Skeletal muscle cell (primary cell): ENCODE data around the gene NRG3.

Source experiments
- DNase-seq: peaks from one replicate; pipeline ENCODE4 v3.0.0-alpha.2; 2010; ENCODE audit warnings: low read depth
- H3K4me3 ChIP-seq: 2 replicates; pipeline ENCODE4 v1.5.1; 2011; ENCODE audit warnings: low read depth, mild to moderate bottlenecking, control low read depth, low read length, moderate library complexity

Gene NRG3

DNA sequence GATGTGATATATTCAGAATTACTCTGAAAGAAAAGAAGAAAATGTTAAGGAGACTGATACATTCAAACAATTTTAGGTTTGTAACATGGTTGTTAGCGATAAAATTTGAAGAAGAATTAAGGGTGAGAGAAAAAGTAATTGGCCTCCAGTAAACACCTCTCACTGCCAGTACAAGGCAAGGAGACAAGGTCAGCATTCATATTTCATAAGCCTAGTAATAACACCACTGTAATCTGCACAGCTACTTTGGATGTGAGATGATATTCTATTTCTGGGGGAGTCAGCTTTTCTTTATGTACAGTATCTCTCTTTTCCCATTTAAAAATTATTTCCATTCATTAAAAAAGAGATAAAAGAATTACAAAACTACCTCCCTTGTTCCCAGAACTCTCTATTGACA lies 621.1 kb downstream of the NRG3 start:
- DNase-seq: no peak
- H3K4me3 ChIP-seq: no peak overlapping the region

DNA sequence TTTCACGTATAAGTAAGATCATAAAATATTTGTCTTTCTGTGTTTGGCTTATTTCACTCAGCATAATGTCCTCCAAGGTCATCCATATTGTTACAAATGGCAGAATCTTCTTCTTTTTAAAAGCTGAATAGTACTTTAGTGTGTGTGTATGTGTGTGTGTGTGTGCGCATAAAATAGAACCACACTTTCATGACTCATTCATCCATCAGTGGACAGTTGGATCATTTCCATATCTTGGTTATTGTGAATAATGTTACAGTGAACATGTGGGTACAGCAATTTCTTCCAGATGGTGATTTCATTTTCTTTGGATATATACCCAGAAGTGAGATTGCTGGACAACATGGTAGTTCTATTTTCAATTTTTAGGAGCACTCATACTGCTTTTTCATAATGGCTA lies 622.4 kb downstream of the NRG3 start:
- DNase-seq: no peak
- H3K4me3 ChIP-seq: no peak overlapping the region

DNA sequence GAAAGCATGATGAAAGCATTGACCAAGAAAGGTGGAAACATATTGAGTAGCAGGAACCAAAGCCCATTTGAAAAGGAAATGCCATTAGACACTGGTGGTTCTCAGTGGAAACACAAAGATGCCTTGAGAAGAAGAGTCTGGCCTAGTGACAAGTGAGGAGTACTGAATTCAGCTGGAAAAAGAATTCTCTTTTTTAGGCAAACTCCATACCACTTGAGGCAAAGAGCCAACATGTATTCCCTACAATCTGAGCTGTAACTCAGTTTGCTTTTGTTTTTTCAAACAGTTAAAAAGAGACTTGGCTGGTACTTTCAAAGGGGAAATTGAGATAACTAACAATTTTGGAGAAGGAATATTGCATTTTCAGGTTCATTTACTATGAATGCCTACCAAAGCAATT lies 624.0 kb downstream of the NRG3 start:
- no peak overlapping the region for H3K4me3 ChIP-seq
- no peak for DNase-seq

DNA sequence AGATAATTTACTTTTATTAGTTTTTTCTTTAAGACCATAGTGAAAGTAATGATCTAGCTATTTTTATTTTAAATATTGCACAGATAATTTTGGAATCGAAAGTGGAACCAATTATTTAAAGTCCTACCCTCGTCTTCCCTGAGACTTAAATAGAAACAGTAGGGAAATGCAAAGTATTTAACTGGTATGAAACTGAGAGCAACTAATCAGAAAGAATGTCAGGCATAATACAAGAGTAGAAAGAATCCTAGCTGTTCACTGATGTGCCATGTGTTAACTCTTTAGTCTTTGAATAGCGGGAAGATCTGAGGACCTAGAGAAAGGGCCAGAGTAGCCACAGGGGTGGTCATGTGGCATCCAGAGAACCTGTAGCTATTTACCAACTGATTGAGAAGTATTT lies 630.0 kb downstream of the NRG3 start:
- no peak for DNase-seq
- H3K4me3 ChIP-seq: no peak overlapping the region

DNA sequence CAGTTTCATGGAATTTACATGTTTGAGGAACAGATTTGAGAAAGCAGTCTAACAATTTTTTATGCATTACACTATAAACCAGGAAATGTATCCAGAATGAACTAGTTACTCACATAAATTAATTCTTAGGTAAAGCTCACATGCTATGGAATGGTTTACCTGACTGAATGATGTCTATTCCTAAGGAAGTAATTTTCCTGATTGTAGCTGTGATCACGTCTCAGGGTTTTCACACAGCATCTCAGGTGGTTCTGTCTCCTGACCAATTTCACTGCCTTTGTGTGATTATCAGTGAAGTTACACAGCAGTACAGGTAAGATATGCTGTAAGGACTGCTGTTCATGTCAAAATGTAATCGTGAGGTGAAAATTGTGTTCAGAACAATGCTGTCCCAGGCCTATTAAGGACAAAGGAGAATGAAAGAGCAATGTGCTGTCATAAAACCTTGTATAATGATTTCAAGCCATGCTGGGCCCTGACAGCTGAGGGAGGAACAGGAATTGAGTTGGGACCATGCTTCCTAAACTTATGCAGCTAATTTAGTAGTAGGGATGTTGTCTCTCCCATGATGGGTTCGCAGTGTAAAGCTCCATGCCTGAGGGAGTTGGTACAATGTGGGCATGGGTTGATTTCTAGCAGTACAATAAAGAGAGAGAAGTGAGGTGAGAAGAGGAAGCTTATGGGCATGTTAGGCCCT lies 631.8 kb downstream of the NRG3 start:
- no peak for DNase-seq
- H3K4me3 ChIP-seq: no peak overlapping the region

DNA sequence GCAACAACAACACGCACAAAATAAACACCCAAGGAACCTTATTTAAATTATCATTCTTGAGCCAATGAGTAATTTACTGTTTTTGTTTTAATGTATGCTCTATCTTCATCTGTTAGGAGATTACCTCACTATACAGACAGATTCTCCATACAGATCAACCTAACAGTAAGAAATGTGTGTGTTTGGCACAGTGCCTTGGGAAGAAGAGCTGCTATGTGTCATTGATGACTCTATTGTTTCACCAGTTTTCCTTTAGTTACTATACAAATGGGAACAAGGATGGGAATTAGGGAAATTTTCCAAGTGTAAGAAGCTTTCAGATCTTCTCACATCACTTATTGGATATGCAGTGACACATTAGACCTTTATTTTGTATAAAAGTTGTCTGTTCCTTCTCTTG lies 640.3 kb downstream of the NRG3 start:
- no peak overlapping the region for H3K4me3 ChIP-seq
- DNase-seq: no peak

DNA sequence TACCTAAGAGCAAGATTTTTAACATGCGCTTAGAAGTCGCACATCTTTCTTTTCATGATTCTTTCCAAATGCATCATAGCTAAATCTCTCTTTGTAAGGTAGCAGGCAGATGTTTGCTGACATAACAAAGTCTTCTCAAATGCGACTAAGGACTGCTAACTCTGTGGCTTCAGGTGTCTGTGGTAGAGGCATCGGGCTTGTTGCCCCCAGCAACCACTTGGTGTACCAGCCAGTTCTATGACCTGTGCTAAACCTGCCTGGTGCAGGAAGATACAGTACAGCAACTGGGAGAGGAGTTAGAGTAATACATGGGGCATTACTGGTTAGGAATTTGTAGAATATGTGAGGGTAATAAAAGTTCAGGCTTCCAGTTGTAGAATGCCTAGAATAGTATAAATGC lies 654.1 kb downstream of the NRG3 start:
- no peak for DNase-seq
- no peak overlapping the region for H3K4me3 ChIP-seq

DNA sequence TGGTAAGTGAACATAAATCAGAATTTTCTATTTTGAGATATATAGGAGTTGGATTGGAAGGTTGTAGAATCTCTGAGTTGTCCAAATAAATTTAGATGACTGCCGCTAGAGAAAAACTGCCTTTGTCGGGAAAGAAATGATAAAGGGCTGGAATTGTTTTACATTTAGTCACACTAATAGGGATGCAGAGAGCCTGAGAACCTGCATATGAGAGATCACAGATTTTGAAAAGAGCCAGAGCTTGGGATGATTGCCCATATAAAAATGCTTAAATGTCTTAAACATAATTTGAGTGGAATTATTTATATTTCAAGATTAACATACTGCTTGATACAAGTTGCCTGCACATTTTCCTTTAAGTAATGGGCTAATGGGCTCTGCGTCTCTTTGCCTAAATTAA lies 660.5 kb downstream of the NRG3 start:
- no peak overlapping the region for H3K4me3 ChIP-seq
- DNase-seq: no peak

DNA sequence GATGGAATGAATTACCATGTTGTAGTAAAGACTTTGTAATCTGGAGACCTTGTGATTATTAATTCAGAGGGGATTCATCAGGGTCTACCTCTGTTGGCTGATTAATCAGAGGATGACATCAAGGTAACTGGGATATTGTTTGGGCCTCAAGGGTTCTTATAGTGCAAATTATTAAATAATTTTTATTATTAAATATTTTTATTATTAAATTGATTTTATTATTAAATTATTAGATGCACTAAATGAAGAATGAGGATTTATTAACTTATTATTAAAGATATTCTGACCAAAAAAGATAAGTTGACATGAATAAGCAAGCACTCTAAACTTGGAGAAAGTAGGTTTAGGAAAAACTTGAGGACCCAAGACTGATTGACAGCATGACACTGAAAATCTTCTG lies 661.7 kb downstream of the NRG3 start:
- DNase-seq: no peak
- H3K4me3 ChIP-seq: no peak overlapping the region

DNA sequence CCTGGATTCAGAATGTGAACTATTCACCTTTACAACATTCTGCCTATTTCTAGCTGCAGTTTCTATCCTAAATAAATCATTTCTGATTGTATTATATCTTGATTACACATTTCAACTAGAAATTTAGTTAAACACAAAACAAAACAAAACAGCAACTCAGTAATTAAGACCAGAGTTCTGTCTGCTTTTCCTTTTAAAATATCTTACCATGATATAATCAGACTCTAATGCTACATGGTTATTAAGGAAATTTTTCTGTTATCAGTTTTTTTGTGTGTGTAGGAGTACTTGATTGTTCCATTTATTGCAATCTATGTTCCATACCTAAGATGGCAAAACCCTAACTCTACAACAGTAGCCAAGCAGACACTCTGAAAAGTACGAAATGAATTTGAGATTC lies 663.3 kb downstream of the NRG3 start:
- no peak for DNase-seq
- H3K4me3 ChIP-seq: no peak overlapping the region

DNA sequence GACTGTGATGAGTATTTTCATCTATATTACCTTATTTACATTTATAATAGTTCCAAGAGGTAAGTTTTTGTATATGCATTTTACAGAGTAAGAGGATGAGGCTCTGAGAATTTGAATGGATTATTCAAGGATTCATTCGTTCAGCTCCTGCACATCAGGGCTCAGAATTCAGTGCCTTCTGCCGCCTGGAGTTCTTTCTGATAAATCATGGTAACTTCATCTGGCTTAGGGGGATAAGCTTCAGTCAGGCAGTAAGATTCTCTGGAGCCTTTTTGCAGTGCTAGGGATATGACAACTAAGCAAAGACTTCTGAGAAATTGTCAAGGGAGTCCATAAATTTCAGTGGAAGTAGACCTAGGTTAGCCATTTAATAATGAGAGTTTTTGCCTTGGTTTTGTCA lies 668.6 kb downstream of the NRG3 start:
- no peak overlapping the region for H3K4me3 ChIP-seq
- no peak for DNase-seq

DNA sequence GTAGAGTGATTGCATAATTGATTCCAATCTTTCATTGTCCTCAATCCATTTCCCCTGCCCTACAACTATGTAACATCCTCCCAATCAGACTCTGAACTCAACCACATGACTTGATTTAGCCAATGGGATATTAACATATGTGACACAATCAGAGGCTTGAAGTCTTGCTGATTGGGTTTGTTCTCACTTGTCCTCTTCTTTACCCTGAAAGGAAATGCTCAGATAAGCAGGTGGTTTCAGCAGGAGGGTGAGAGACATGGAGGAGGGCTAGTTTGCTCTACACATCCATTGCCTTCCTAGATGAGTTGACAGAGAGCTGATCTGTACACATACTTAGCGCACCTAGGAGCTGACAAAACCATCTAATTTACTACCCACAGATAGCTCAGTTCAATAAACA lies 669.4 kb downstream of the NRG3 start:
- no peak overlapping the region for H3K4me3 ChIP-seq
- no peak for DNase-seq

DNA sequence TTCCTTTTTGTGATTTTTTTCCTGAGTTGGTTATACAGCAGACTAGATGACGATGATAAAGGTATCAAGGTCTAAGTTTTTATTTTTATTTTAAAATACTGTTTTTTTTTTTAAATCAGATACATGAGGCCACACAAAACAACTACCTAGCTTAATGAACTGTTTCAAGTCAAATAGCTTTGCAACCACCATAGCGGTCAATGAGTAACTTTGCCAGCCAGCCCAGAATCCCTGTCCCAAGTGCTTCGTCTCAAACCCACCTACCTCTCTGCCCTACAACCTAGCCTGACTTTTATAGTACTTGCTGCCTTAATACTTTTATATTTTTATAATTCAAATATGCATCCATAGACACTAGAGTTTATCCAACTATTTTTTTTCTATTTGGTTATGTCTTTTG lies 676.5 kb downstream of the NRG3 start:
- no peak for DNase-seq

DNA sequence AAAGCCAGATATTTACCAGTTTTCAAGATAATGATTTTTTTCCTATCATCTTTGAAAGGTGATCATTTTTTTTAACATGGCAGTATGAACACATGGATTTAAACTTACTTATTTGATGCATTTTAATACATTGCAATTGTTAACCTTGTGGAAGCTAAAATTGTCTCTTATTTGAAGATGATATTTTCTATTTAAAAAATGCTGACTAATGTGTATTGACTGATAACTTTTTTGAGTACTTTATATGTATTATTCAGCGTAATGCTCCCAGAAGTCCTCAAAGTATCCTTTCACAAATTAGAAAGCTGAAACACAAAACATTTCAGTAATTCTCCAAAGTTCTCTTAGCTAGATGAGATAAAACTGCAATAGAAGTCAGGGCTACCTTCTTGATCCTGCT lies 677.3 kb downstream of the NRG3 start:
- no peak for DNase-seq
- H3K4me3 ChIP-seq: no peak overlapping the region

More for the DNA sequence above, 676.5 kb downstream of the NRG3 start:
- H3K4me3 ChIP-seq: no peak overlapping the region

DNA sequence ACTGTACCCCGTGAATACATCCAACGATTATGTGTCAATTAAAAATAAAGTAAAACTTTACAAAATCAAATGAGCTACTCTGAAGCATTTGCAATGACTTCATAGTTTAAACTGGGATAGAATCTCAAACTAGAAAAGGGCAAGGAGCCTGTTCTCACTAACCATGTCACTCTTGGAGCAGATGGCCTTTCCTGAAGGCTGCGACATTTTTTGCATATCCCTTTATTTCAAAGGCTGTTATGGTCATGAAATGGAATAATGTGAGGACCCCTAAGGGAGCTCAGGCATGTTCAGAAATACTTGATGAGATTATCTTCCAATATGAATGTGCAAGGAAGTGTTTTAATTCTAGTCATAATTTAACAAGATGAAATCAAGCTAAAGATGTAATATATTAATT lies 679.4 kb downstream of the NRG3 start:
- H3K4me3 ChIP-seq: no peak overlapping the region
- DNase-seq: no peak

DNA sequence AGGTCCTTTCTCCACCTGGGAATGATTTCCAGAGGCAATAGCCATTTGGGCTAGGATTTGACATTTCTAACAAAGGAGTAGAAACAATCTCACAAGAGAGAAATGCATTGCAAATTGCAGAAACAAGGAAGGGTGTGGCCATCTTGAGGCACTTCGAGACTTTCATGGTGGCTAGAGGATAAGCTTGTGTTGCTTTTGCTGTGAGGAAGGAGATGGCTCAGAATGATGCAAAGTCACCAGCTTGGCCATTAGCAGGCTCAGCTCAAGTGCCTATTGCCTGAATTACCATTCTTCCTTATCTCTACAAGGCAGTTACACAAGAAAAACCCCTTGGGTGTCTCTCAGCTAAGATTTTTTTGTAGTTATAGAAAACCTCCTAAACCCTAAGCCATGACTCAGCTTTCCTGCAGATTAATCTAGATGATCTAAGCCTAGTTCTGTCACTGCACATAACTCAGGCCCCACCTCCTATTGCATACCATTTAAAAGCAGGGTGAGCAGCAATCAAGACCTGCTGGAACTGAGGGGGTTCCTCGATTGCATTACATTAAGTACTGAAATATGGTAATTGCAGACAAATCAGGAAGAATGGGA lies 683.1 kb downstream of the NRG3 start:
- peak; percentile 4 for DNase-seq
- H3K4me3 ChIP-seq: no peak overlapping the region

DNA sequence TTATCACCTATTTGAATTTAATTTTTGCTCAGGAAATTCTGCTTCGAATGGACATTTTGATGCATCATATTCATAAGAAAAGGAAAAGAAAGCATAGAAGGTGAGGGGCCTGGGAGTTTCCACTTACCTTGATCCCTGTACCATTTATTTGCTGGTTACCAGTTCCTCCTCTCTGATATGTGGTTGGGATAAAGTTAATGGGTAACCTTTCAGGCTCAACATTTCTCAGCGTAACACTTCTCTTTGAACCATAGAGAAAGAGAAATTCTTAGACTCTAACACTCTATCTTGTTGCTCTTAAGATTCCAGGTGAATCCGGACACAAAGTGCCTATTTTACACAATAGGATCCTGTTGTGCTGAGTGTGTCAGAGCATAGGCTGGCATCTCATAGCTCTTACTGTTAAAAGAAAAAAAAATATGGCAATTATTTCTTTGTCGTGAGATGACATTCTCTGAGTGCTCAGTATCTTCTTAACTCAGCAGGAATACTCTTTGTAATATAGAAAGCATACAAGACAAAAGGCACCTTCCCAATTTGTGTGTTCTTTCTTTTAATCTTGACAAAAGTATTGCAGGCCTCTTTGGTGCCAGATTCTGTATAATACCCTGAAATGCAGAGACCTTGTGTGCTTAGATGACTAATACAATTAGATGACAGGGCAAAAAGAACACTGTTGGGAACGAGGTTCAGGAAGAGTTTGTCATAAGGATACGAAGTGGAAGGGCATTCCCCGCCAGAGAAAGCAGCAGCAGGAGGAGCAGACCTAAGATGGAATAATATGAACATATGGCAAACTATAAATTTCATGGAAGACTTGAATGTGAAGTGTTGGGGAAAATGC lies 689.6 kb downstream of the NRG3 start:
- no peak overlapping the region for H3K4me3 ChIP-seq
- no peak for DNase-seq

DNA sequence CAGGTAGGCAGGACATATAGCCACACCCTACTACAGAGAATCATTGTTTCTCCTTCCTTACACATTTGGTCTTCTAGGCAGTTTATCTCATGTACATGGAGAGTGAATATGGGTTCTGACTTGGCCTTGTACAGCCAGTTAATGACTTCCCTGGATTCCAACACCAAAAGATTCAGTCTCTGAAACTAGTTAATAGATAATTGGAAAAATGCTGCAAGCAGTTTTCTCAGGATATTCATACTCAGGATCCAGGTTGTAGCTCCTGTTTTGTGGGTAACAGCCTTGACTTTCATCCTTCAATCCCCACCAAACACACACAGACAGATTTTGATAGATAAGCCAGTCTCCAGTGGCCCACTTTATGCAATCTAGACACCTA lies 690.2 kb downstream of the NRG3 start:
- no peak overlapping the region for H3K4me3 ChIP-seq
- DNase-seq: no peak

DNA sequence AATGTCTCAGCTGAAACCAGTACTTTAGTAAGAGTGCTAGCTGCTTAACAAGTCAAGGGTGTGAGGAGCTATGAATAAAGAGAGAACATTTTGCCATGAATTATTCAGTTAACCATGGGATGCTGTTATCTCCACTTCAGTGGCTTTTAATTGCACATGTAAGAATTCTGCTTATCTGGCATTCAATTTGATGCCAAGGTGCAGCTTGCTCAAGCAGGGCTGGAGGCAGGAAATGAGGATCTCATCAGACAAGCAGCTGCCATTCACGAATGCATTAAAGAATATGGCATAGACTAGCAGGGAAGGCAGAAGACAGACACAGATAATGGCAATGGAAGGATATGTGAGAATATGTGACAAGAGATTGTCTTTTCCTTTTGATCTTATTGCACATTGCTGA lies 697.8 kb downstream of the NRG3 start:
- DNase-seq: no peak
- H3K4me3 ChIP-seq: no peak overlapping the region

DNA sequence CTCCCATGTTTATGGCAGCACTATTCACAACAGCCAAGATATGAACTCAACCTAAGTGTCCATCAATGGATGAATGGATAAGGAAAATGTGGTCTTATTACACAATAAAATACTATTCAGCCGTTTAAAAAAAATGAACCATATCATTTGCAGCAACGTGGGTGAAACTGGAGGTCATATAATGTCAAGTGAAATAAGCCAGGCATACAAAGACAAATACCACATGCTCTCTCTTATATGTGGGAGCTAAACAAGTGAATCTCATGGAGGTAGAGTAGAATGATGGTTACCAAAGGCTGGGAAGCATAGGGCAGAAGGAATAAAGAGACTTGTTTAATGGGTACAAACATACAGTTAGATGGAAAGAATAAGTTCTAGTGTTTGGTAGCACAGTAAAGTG lies 699.1 kb downstream of the NRG3 start:
- H3K4me3 ChIP-seq: no peak overlapping the region
- no peak for DNase-seq

DNA sequence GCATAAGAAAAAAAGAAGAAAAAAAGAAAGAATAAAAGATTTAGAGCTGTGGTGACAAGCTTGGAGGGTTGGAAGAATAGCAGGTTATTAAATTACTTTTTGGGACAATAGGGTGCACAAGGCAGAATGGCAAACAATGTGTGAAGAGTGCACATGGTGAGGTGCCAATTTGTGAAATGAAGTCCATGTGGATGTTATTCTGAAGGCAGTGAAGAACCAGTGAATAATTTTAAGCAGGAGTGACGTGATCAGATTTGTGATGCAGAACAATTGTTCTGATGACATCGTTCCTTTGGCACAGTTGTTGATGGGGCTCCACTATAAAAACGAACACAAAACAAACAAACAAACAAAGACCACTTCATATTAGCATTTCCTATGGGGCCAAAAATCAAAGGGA lies 700.3 kb downstream of the NRG3 start:
- DNase-seq: no peak
- H3K4me3 ChIP-seq: no peak overlapping the region
